ENCODE measurements around the gene PDE11A.

- no peak for TF ChIP-seq CTCF (IDR thresholded peaks at IDR 0.05)
- no peak for TF ChIP-seq POLR2A (IDR thresholded peaks at IDR 0.05)
Observed at GRCh38 chr2:177721087-177721486, 351.5 kb downstream of the PDE11A start.
